Loucy (cell line): ENCODE data around the gene HGS.

Experiments used
- H2AFZ ChIP-seq: fragments of 200-600 bp; sonication (generic); 2 replicates; pipeline ENCODE4 v1.6.0; 2016; ENCODE audit warnings: antibody characterized with exemption, mild to moderate bottlenecking, low read length, moderate library complexity
- H3F3A ChIP-seq: fragments of 200-600 bp; 2 replicates; pipeline ENCODE4 v1.6.0; 2016; ENCODE audit warnings: antibody characterized with exemption, low read depth, mild to moderate bottlenecking
- H3K27me3 ChIP-seq: fragments of 200-600 bp; sonication (generic); 2 replicates; pipeline ENCODE4 v1.6.1; 2014; ENCODE audit warnings: low read length, mild to moderate bottlenecking; ENCODE audit not compliant: insufficient read depth, poor library complexity, severe bottlenecking
- H3K36me3 ChIP-seq: fragments of 200-600 bp; sonication (generic); 2 replicates; pipeline ENCODE4 v1.6.1; 2016; ENCODE audit warnings: low read length; ENCODE audit not compliant: insufficient read depth
- H3K4me1 ChIP-seq: fragments of 200-600 bp; sonication (generic); 2 replicates; pipeline ENCODE4 v1.5.1; 2014; ENCODE audit warnings: low read length, mild to moderate bottlenecking; ENCODE audit not compliant: insufficient read depth, poor library complexity, severe bottlenecking
- H3K4me2 ChIP-seq: fragments of 200-600 bp; sonication (generic); 2 replicates; pipeline ENCODE4 v1.6.0; 2014; ENCODE audit warnings: antibody characterized with exemption, low read length, low read depth, mild to moderate bottlenecking; ENCODE audit not compliant: poor library complexity, severe bottlenecking
- H3K4me3 ChIP-seq: fragments of 200-600 bp; sonication (generic); 2 replicates; pipeline ENCODE4 v1.5.1; 2014; ENCODE audit warnings: low read length, mild to moderate bottlenecking, mixed read lengths; ENCODE audit not compliant: poor library complexity, severe bottlenecking
- H3K79me2 ChIP-seq: fragments of 200-600 bp; sonication (generic); 2 replicates; pipeline ENCODE4 v1.6.1; 2014; ENCODE audit warnings: low read length; ENCODE audit not compliant: insufficient read depth
- H3K9ac ChIP-seq: fragments of 200-600 bp; sonication (generic); 2 replicates; pipeline ENCODE4 v1.6.0; 2014; ENCODE audit warnings: mild to moderate bottlenecking, low read depth, low read length, moderate library complexity; ENCODE audit not compliant: poor library complexity, severe bottlenecking
- H3K9me2 ChIP-seq: fragments of 200-600 bp; sonication (generic); replicated peaks from 2 replicates; pipeline ENCODE4 v1.6.1; 2016; ENCODE audit warnings: low read depth, low read length, mixed read lengths
- H3K9me3 ChIP-seq: fragments of 200-600 bp; sonication (generic); 2 replicates; pipeline ENCODE4 v1.6.1; 2014; ENCODE audit warnings: mild to moderate bottlenecking, antibody characterized with exemption, low read length, low read depth; ENCODE audit not compliant: insufficient read depth
- H4K20me1 ChIP-seq: fragments of 200-600 bp; sonication (generic); 2 replicates; pipeline ENCODE4 v1.6.0; 2014; ENCODE audit warnings: antibody characterized with exemption, low read length, mild to moderate bottlenecking; ENCODE audit not compliant: insufficient read depth, poor library complexity, severe bottlenecking
- EZH2phosphoT487 ChIP-seq: fragments of 200-600 bp; IDR thresholded peaks from 2 replicates; pipeline ENCODE4 v1.6.1; 2018; ENCODE audit warnings: antibody characterized with exemption, mild to moderate bottlenecking, moderate library complexity, borderline replicate concordance
- TF ChIP-seq, protein P1 (sequence below): fragments of 200-600 bp; sonication (generic); conservative IDR thresholded peaks from 2 replicates; pipeline ENCODE4 v1.5.1; 2014; ENCODE audit warnings: mild to moderate bottlenecking, antibody characterized with exemption, low read length

HGS gene

GRCh38 chr17:81641825-81642489 is 41.9 kb upstream of the HGS start:
- H2AFZ ChIP-seq = no peak overlapping the region

GRCh38 chr17:81644496-81644895 is 39.3 kb upstream of the HGS start:
- Histone ChIP-seq H3K4me2 (no peak overlapping the region), H3K79me2 (no peaks in the 10 kb centered on the region), H3F3A (no peaks in the 10 kb centered on the region), H3K9me2 (no peaks in the 10 kb centered on the region), H3K9ac (no peak overlapping the region), H4K20me1 (no peaks in the 10 kb centered on the region), H3K4me3 (no peak overlapping the region), H3K27me3 (no peaks in the 10 kb centered on the region), H3K9me3 (no peaks in the 10 kb centered on the region), H3K36me3 (no peaks in the 10 kb centered on the region), H2AFZ (no peak overlapping the region), H3K4me1 (no peaks in the 10 kb centered on the region)
- TF ChIP-seq, protein P1, sequence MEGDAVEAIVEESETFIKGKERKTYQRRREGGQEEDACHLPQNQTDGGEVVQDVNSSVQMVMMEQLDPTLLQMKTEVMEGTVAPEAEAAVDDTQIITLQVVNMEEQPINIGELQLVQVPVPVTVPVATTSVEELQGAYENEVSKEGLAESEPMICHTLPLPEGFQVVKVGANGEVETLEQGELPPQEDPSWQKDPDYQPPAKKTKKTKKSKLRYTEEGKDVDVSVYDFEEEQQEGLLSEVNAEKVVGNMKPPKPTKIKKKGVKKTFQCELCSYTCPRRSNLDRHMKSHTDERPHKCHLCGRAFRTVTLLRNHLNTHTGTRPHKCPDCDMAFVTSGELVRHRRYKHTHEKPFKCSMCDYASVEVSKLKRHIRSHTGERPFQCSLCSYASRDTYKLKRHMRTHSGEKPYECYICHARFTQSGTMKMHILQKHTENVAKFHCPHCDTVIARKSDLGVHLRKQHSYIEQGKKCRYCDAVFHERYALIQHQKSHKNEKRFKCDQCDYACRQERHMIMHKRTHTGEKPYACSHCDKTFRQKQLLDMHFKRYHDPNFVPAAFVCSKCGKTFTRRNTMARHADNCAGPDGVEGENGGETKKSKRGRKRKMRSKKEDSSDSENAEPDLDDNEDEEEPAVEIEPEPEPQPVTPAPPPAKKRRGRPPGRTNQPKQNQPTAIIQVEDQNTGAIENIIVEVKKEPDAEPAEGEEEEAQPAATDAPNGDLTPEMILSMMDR = no peak
- no peak for TF ChIP-seq EZH2phosphoT487

More at GRCh38 chr17:81641825-81642489, 41.9 kb upstream of the HGS start:
- Histone ChIP-seq H3K9ac (no peak overlapping the region), H3K4me3 (no peak overlapping the region), H3K4me2 (no peak overlapping the region), H3K36me3 (no peaks in the 10 kb centered on the region), H3K9me3 (no peaks in the 10 kb centered on the region), H3K9me2 (no peaks in the 10 kb centered on the region), H3K4me1 (no peaks in the 10 kb centered on the region), H3K79me2 (no peaks in the 10 kb centered on the region), H4K20me1 (no peaks in the 10 kb centered on the region), H3K27me3 (no peaks in the 10 kb centered on the region), H3F3A (no peaks in the 10 kb centered on the region)
- TF ChIP-seq, protein P1 = no peak
- TF ChIP-seq EZH2phosphoT487 = no peak

DNA sequence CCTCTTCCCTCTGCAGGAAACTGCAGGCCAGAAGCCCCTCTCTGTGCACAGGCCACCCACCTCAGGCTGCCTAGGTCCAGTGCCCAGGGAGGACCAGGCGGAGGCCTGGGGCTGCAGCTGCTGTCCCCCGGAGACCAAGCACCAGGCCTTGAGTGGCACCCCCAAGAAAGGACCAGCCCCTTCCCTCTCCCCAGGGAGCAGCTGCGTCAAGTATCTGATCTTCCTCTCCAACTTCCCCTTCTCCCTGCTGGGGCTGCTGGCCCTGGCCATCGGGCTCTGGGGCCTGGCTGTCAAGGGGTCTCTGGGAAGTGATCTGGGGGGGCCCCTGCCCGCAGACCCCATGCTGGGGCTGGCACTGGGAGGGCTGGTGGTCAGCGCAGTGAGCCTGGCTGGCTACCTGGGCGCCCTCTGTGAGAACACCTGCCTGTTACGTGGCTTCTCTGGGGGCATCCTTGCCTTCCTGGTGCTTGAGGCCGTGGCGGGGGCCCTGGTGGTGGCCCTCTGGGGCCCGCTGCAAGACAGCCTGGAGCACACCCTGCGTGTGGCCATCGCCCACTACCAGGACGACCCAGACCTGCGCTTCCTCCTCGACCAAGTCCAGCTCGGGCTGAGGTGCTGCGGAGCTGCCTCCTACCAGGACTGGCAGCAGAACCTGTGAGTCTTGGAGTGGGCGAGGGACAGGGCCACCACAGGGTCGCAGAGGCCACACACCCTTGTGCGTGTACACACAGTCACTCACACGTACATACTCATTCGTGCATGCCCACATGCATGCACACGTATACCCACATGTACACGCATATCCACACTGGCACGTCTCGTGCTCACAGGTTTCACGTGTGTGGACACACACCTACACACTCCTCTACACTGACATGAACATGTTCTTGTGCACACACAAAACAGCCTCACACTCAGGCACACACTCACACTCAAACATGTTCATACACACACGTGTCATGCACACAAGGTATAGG is 38.5 kb upstream of the HGS start:
- Histone ChIP-seq H3K9me3 (no peaks in the 10 kb centered on the region), H3K79me2 (no peaks in the 10 kb centered on the region), H3K4me3 (no peak overlapping the region), H3K27me3 (no peaks in the 10 kb centered on the region), H3F3A (no peaks in the 10 kb centered on the region), H3K4me1 (no peaks in the 10 kb centered on the region), H3K9ac (no peak overlapping the region), H2AFZ (no peak overlapping the region), H3K4me2 (no peak overlapping the region), H4K20me1 (no peaks in the 10 kb centered on the region), H3K9me2 (no peaks in the 10 kb centered on the region), H3K36me3 (no peaks in the 10 kb centered on the region)
- TF ChIP-seq, protein P1 = no peak
- TF ChIP-seq EZH2phosphoT487 = no peak
